MCF 10A (cell line): ENCODE data around the gene KCNB1. TPM values are rescaled to one million over a fixed set of nuclear protein-coding genes. Genes with fewer than 3 reads are reported as not detected.

Experiments
- BruUV-seq: library from RNA; stranded (reverse); fragments of 400-500 nt; replicated peaks from 2 replicates; lab custom pipeline; 2021; lab: Mats Ljungman, UMichigan
- CTCF ChIA-PET: fragments of 300-600 bp; sonication (Branson Sonifier 250); formaldehyde crosslinking; extraction: SDS; loops from one replicate; lab custom pipeline; 2021; ENCODE audit warnings: antibody characterized with exemption, inconsistent platforms; lab: Yijun Ruan, JAX
- POLR2A ChIA-PET: fragments of 300-600, 350-650 bp; sonication (Branson Sonifier 250); formaldehyde crosslinking; extraction: SDS; loops from one replicate; lab custom pipeline; 2020; ENCODE audit warnings: antibody characterized with exemption, inconsistent platforms; lab: Yijun Ruan, JAX
- DNase-seq: peaks from one replicate; pipeline ENCODE4 v3.0.0-alpha.2; 2018; ENCODE audit not compliant: unreplicated experiment
- H3K27ac Mint-ChIP-seq: one replicate; pipeline ENCODE4 v1.8.0; 2022; ENCODE audit warnings: mild to moderate bottlenecking, low read depth, mixed read lengths; ENCODE audit not compliant: unreplicated experiment
- H3K27me3 Mint-ChIP-seq: one replicate; pipeline ENCODE4 v1.8.0; 2022; ENCODE audit warnings: mixed read lengths; ENCODE audit not compliant: insufficient read depth, unreplicated experiment
- H3K36me3 Mint-ChIP-seq: one replicate; pipeline ENCODE4 v1.8.0; 2022; ENCODE audit warnings: mild to moderate bottlenecking, moderate library complexity, mixed read lengths; ENCODE audit not compliant: insufficient read depth, unreplicated experiment
- H3K4me1 Mint-ChIP-seq: one replicate; pipeline ENCODE4 v1.8.0; 2022; ENCODE audit warnings: mixed read lengths; ENCODE audit not compliant: insufficient read depth, unreplicated experiment
- H3K4me3 Mint-ChIP-seq: one replicate; pipeline ENCODE4 v1.8.0; 2022; ENCODE audit warnings: mild to moderate bottlenecking, moderate library complexity, mixed read lengths; ENCODE audit not compliant: unreplicated experiment
- H3K9me3 Mint-ChIP-seq: one replicate; pipeline ENCODE4 v1.8.0; 2022; ENCODE audit warnings: mixed read lengths; ENCODE audit not compliant: unreplicated experiment
- intact Hi-C: fragments of 100-400 bp; cut with micrococcal nuclease; formaldehyde crosslinking; loops from 2 replicates; pipeline ENCODE4 v1.14.1; 2022
- total RNA-seq: library from RNA; stranded (reverse); gene quantifications from 2 replicates; pipeline ENCODE4 v1.2.3, GENCODE V29; 2022
- TF ChIP-seq, protein P1 (sequence below): fragments of 200-600 bp; IDR thresholded peaks from one replicate; pipeline ENCODE4 v1.8.0; 2022; ENCODE audit warnings: antibody characterized with exemption, mild to moderate bottlenecking; ENCODE audit not compliant: unreplicated experiment

The KCNB1 gene
- total RNA-seq, 1 experiment from 2014 or later = 2.8 TPM

DNA sequence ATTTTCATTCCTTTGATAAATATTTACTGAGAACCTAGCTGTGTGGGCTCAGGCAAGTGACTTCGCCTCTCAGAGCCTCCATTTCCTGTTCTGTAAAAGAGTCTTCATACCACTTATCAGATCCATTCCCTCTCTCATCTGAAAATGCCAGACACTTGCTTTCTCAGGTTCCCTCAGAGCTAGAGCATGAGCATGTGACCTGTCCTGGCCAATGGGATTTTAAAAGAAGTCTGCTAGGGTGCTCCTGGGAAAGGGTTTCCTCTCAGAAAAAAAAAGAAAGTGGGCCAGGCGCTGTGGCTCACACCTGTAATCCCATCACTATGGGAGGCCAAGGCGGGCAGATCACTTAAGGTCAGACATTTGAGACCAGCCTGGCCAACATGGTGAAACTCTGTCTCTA lies 5.3 kb downstream of the KCNB1 start:
- peaks cover 18% of the 10 kb centered on the region for H3K36me3 Mint-ChIP-seq
- H3K27ac Mint-ChIP-seq = no peak overlapping the region
- no peak overlapping the region for H3K4me3 Mint-ChIP-seq
- H3K4me1 Mint-ChIP-seq = peaks cover 16% of the 10 kb centered on the region
- intact Hi-C loops = no loop called here
- TF ChIP-seq, protein P1, sequence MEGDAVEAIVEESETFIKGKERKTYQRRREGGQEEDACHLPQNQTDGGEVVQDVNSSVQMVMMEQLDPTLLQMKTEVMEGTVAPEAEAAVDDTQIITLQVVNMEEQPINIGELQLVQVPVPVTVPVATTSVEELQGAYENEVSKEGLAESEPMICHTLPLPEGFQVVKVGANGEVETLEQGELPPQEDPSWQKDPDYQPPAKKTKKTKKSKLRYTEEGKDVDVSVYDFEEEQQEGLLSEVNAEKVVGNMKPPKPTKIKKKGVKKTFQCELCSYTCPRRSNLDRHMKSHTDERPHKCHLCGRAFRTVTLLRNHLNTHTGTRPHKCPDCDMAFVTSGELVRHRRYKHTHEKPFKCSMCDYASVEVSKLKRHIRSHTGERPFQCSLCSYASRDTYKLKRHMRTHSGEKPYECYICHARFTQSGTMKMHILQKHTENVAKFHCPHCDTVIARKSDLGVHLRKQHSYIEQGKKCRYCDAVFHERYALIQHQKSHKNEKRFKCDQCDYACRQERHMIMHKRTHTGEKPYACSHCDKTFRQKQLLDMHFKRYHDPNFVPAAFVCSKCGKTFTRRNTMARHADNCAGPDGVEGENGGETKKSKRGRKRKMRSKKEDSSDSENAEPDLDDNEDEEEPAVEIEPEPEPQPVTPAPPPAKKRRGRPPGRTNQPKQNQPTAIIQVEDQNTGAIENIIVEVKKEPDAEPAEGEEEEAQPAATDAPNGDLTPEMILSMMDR = no peak
- ChIA-PET POLR2A (interaction anchor here (0.9 to 1.3 kb wide), 2 partner anchors 54 to 95 kb away, joined by 4 to 5 read pairs; no protein-coding TSS in a partner anchor), CTCF (interaction anchor here (0.6 to 1.6 kb wide), 5 partner anchors 10 to 146 kb away, joined by 3 to 5 read pairs (median 3); no protein-coding TSS in a partner anchor)
- DNase-seq = no peak
- no TSS peak for BruUV-seq
- no peaks in the 10 kb centered on the region for H3K9me3 Mint-ChIP-seq
- no peaks in the 10 kb centered on the region for H3K27me3 Mint-ChIP-seq

DNA sequence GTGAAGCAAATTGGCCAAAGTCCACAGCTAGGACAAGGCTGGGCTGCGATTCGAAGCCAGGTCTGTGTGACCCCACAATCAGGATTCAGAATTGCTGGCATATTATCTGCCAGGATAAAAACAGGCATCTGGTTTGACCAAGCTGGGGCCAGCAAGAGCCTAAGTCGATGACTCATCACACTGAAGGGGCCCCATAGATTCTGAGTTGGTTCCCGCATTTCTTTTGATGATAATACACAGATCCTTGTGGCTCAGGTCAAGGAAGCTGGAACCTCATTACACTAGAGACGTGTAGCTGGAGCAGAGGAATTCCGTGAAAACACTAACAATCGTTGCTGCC lies 6.5 kb downstream of the KCNB1 start:
- Mint-ChIP-seq H3K9me3 (no peaks in the 10 kb centered on the region), H3K4me3 (no peak overlapping the region), H3K36me3 (peaks cover 12% of the 10 kb centered on the region), H3K27me3 (no peaks in the 10 kb centered on the region), H3K27ac (no peak overlapping the region), H3K4me1 (peaks cover 15% of the 10 kb centered on the region)
- TF ChIP-seq, protein P1 = no peak
- DNase-seq = no peak
- intact Hi-C loops = no loop called here
- ChIA-PET CTCF (interaction anchor here (0.5 to 3.0 kb wide), 8 partner anchors 9 to 248 kb away, joined by 3 to 16 read pairs (median 3); no protein-coding TSS in a partner anchor), POLR2A (interaction anchor here (1.3 to 1.8 kb wide), 2 partner anchors 8 to 94 kb away, joined by 4 read pairs; no protein-coding TSS in a partner anchor)
- no TSS peak for BruUV-seq

DNA sequence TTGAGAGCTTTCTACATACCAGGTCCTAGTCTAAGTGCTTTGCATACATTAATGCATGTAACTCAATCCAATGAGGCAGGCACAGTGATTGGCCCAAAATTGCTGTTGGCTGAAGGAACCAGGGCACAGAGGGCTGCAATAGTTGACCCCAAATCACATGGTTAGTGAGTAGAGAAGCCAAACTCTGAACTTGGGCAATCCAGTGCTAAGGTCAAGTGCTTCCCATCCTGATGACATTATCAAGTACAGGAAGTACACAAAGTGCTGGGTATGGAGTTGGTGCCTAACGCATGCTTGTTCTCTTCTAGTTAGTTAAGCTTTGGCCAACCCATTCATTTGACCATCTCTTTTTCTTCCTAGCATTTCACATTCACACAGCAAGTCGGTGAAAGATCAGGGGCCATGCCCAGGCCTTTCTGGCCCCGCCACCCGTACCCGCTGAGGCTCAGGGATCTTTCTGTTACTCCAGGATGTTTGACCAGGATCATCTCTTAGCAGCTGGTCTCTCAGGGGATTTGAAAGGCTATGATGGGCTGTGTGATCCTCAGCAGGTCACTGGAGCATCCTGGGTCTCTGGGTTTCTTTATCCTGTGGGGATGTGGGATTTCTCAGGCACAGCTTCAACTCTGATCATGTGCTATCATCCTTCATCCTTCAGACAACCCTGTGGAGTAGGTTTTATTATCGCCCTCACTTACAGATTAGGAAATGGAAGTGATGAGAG lies 7.0 kb downstream of the KCNB1 start:
- intact Hi-C loops = no loop called here
- H3K9me3 Mint-ChIP-seq = no peaks in the 10 kb centered on the region

GRCh38 chr20:49471397-49471796 lies 11.1 kb downstream of the KCNB1 start:
- ChIA-PET CTCF (interaction anchor here (2.0 kb wide), 1 partner anchor 12 kb away, joined by 7 read pairs; no protein-coding TSS in a partner anchor), POLR2A (no interaction called here)
- BruUV-seq = no TSS peak
- Mint-ChIP-seq H3K27ac (no peak overlapping the region), H3K9me3 (no peaks in the 10 kb centered on the region), H3K4me1 (peaks cover 6% of the 10 kb centered on the region), H3K4me3 (no peak overlapping the region), H3K27me3 (no peaks in the 10 kb centered on the region), H3K36me3 (peaks cover 12% of the 10 kb centered on the region)
- intact Hi-C loops = no loop called here
- DNase-seq = no peak
- TF ChIP-seq, protein P1 = no peak

More for the DNA sequence above, 7.0 kb downstream of the KCNB1 start:
- no peak overlapping the region for H3K27ac Mint-ChIP-seq
- no peak overlapping the region for H3K4me3 Mint-ChIP-seq
- peaks cover 12% of the 10 kb centered on the region for H3K36me3 Mint-ChIP-seq
- CTCF ChIA-PET = interaction anchor here (0.5 to 3.0 kb wide), 9 partner anchors 9 to 142 kb away, joined by 3 to 16 read pairs (median 3); no protein-coding TSS in a partner anchor
- POLR2A ChIA-PET = interaction anchor here (1.8 kb wide), 1 partner anchor 9 kb away, joined by 4 read pairs; no protein-coding TSS in a partner anchor
- no TSS peak for BruUV-seq
- TF ChIP-seq, protein P1 = no peak
- H3K4me1 Mint-ChIP-seq = peaks cover 15% of the 10 kb centered on the region
- no peaks in the 10 kb centered on the region for H3K27me3 Mint-ChIP-seq
- DNase-seq = no peak
